H1 (cell line): ENCODE measurements around the gene MEX3C. TPM values are rescaled to one million over a fixed set of nuclear protein-coding genes. Genes with fewer than 3 reads are reported as not detected.

Experiments used
- CHD1 ChIP-seq: IDR thresholded peaks from 2 replicates; pipeline ENCODE4 v1.6.1; 2012; ENCODE audit warnings: low read depth, low read length, improper control_type of control experiment
- CREB1 ChIP-seq: IDR thresholded peaks from 2 replicates; pipeline ENCODE4 v1.6.1; 2012; ENCODE audit warnings: inconsistent platforms
- GABPA ChIP-seq: IDR thresholded peaks from 2 replicates; pipeline ENCODE4 v1.6.1; 2011; ENCODE audit warnings: mild to moderate bottlenecking, low read length, moderate library complexity, borderline replicate concordance; ENCODE audit not compliant: insufficient read depth
- polyA plus RNA-seq, 7 experiments: library from polyadenylated mRNA; depleted of rRNA in 3 of 7; stranded (reverse) in 5 of 7; unstranded in 2 of 7; fragments of >200 nt in 5 of 7; fragments of 200-250 nt in 2 of 7; gene quantifications; 1 replicate in 5 of 7; 2 replicates in 1 of 7; 4 replicates in 1 of 7; pipeline versions ENCODE4 v1.2.1 to v1.2.3, GENCODE V29; 2011 to 2013; ENCODE audit warnings: missing spikeins in 2 of 7, mixed read lengths in 2 of 7
- total RNA-seq: library from RNA; stranded (reverse); fragmentation: NEBNext Ultra II Directional; extraction: Animal tissue kit (Norgen Biotek cat#: 25700); gene quantifications from 2 replicates; pipeline ENCODE4 v1.2.1, GENCODE V29; 2021

MEX3C gene
- total and polyA plus RNA-seq, 2 of the 8 experiments (the other 6 are each of a cell fraction or from before 2014, with no cell fraction given), result 48.2 to 103 TPM

DNA sequence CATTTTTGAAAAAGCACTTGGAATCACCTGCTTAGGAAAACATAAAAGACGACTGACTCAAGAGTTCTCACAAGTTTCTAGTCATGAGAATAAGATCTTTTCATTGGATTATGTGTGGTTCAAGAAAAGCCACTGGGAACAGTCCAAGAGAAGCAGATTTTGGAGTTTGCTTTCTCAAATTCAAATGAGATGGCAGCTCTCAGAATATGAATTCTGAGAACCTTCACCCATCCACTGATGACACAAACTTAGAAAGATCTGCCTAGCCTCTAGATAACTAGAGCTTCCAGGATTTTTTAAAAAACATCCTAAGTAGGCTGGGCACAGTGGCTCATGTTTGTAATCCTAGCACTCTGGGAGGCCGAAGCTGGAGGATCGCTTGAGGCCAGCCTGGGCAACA is 26.8 kb downstream of the MEX3C start (continued):
- TF ChIP-seq GABPA, result no peak
- no peak for TF ChIP-seq CREB1
- TF ChIP-seq CHD1, result no peak
